ENCODE measurements around the gene A2M.

Gene A2M

GRCh38 chr12:9071518-9071917 is 44.2 kb downstream of the A2M start:
- DNase-seq, result no peak

GRCh38 chr12:9070351-9070750 is 45.4 kb downstream of the A2M start:
- DNase-seq, result no peak

- DNase-seq, result no peak
Measured at GRCh38 chr12:9068600-9068999, 47.1 kb downstream of the A2M start.

- no peak for DNase-seq
Measured at GRCh38 chr12:9068086-9068485, 47.6 kb downstream of the A2M start.

- no peak for DNase-seq
Measured at GRCh38 chr12:9066755-9067423, 48.8 kb downstream of the A2M start.

GRCh38 chr12:9066183-9066623 is 49.5 kb downstream of the A2M start:
- no peak for DNase-seq

GRCh38 chr12:9065607-9065856 is 50.2 kb downstream of the A2M start:
- DNase-seq, result no peak

- peak; percentile 16 for DNase-seq
Measured at GRCh38 chr12:9064815-9065606, 50.7 kb downstream of the A2M start.

GRCh38 chr12:9064201-9064814 is 51.4 kb downstream of the A2M start:
- peak; percentile 83 for DNase-seq

GRCh38 chr12:9052610-9053009 is 63.1 kb downstream of the A2M start:
- no peak for DNase-seq

- no peak for DNase-seq
Measured at GRCh38 chr12:9051158-9051550, 64.6 kb downstream of the A2M start.

GRCh38 chr12:9050521-9051157 is 65.1 kb downstream of the A2M start:
- DNase-seq, result no peak

- DNase-seq, result peak; percentile 77
Measured at GRCh38 chr12:9049520-9050133, 66.1 kb downstream of the A2M start.

- DNase-seq, result no peak
Measured at GRCh38 chr12:9048930-9049329, 66.8 kb downstream of the A2M start.

GRCh38 chr12:9047105-9047504 is 68.6 kb downstream of the A2M start:
- DNase-seq, result no peak

GRCh38 chr12:9043766-9044165 is 72.0 kb downstream of the A2M start:
- no peak for DNase-seq

GRCh38 chr12:9041321-9041720 is 74.4 kb downstream of the A2M start:
- DNase-seq, result no peak

GRCh38 chr12:9040484-9041186 is 75.1 kb downstream of the A2M start:
- no peak for DNase-seq

GRCh38 chr12:9039397-9039977 is 76.2 kb downstream of the A2M start:
- DNase-seq, result peak; percentile 89

GRCh38 chr12:9037431-9037830 is 78.3 kb downstream of the A2M start:
- DNase-seq, result no peak

GRCh38 chr12:9036227-9036626 is 79.5 kb downstream of the A2M start:
- no peak for DNase-seq

- DNase-seq, result no peak
Measured at GRCh38 chr12:9034095-9034494, 81.6 kb downstream of the A2M start.
